Measurements from ENCODE around the gene FAM83C. TPM values are rescaled to one million over a fixed set of nuclear protein-coding genes. Genes with fewer than 3 reads are reported as not detected.

Gene FAM83C
- total and polyA plus RNA-seq, 2 donors (not counting 1 experiment from before 2014, with no cell fraction given) = not detected

DNA sequence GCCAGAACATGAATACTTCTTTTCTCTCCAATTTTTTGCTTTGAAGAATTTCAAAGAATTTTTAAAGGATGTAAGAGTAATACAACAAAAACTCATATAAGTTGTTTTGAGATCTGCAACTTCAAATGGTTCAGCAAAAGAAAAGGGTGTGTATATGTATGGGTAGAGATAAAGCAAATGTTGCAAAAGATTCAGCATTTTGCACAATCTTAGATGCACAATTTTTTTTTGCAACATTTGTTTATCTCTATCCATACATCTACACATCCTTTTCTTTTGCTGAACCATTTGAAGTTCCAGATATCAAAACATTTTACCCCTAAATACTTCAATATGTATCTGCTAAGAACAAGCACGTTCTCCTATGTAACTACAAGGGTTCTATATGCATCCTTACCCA, 47.4 kb upstream of the FAM83C start:
- Mint-ChIP-seq H3K27ac (no peak overlapping the region), H3K4me3 (no peak overlapping the region), H3K4me1 (no peaks in the 10 kb centered on the region), H3K27me3 (no peaks in the 10 kb centered on the region), H3K9me3 (ENCODE audit: insufficient read depth) (no peaks in the 10 kb centered on the region)
- Histone ChIP-seq H3K79me2 (ENCODE audit: control insufficient read depth, insufficient read depth, low read length) (no peaks in the 10 kb centered on the region), H3K9me3 (ENCODE audit: control extremely low read depth in 1 of 3, control insufficient read depth in 2 of 3, insufficient read depth in 1 of 3, low read length in 2 of 3) (no peaks in the 10 kb centered on the region), H3K4me1 (ENCODE audit: control insufficient read depth in 2 of 2, insufficient read depth in 2 of 2, low read length in 2 of 2) (no peaks in the 10 kb centered on the region), H3K4me2 (replicated peaks; ENCODE audit: low read depth, low read length, poor library complexity, severe bottlenecking) (no peak overlapping the region), H3K27me3 (replicated peaks in 1 of 4; ENCODE audit: control extremely low read depth in 1 of 4, control insufficient read depth in 3 of 4, insufficient read depth in 4 of 4, low read length in 3 of 4) (no peaks in the 10 kb centered on the region), H3K27ac (ENCODE audit: low read length in 2 of 2) (no peak overlapping the region), H3K9ac (ENCODE audit: low read length) (no peak overlapping the region), H2AFZ (ENCODE audit: insufficient read depth, low read depth, low read length, poor library complexity, severe bottlenecking) (no peak overlapping the region), H3K36me3 (replicated peaks in 1 of 2; ENCODE audit: control extremely low read depth in 1 of 2, control insufficient read depth in 1 of 2, extremely low read depth in 1 of 2, insufficient read depth in 2 of 2, low read length in 1 of 2) (peaks cover 10 to 20% of the 10 kb centered on the region in 2 experiments), H3K4me3 (ENCODE audit: control extremely low read depth in 1 of 5, extremely low read depth in 1 of 5, insufficient read depth in 1 of 5, low read depth in 2 of 5, low read length in 4 of 5) (no peak overlapping the region), H4K20me1 (ENCODE audit: control insufficient read depth, insufficient read depth, low read length, poor library complexity, severe bottlenecking) (no peaks in the 10 kb centered on the region)
- DNase-seq = no peak
- intact Hi-C loops (cut with micrococcal nuclease) = no loop called here
- TF ChIP-seq CTCF (IDR thresholded peaks at IDR 0.05) = no peak
- no peak for TF ChIP-seq EZH2 (IDR thresholded peaks at IDR 0.05; ENCODE audit: borderline replicate concordance, insufficient read depth, low read depth, low read length, poor library complexity, severe bottlenecking)
- WGBS (ENCODE audit: insufficient coverage) = no CpG with 5 or more reads among the region's 1 CpG
- CTCF ChIA-PET = no interaction called here
- ATAC-seq (ENCODE audit: low read depth) = no peak
- POLR2A ChIA-PET = no interaction called here

GRCh38 chr20:35339007-35339406, 46.8 kb upstream of the FAM83C start:
- DNase-seq (no peak), ATAC-seq (ENCODE audit: low read depth) (no peak)
- Histone ChIP-seq H4K20me1 (ENCODE audit: control insufficient read depth, insufficient read depth, low read length, poor library complexity, severe bottlenecking) (no peaks in the 10 kb centered on the region), H3K9me3 (ENCODE audit: control extremely low read depth in 1 of 3, control insufficient read depth in 2 of 3, insufficient read depth in 1 of 3, low read length in 2 of 3) (no peaks in the 10 kb centered on the region), H3K27me3 (replicated peaks in 1 of 4; ENCODE audit: control extremely low read depth in 1 of 4, control insufficient read depth in 3 of 4, insufficient read depth in 4 of 4, low read length in 3 of 4) (no peaks in the 10 kb centered on the region), H3K4me1 (ENCODE audit: control insufficient read depth in 2 of 2, insufficient read depth in 2 of 2, low read length in 2 of 2) (no peaks in the 10 kb centered on the region), H3K4me2 (replicated peaks; ENCODE audit: low read depth, low read length, poor library complexity, severe bottlenecking) (no peak overlapping the region), H3K36me3 (replicated peaks in 1 of 2; ENCODE audit: control extremely low read depth in 1 of 2, control insufficient read depth in 1 of 2, extremely low read depth in 1 of 2, insufficient read depth in 2 of 2, low read length in 1 of 2) (peaks cover 7 to 14% of the 10 kb centered on the region in 2 experiments), H3K4me3 (ENCODE audit: control extremely low read depth in 1 of 5, extremely low read depth in 1 of 5, insufficient read depth in 1 of 5, low read depth in 2 of 5, low read length in 4 of 5) (no peak overlapping the region), H2AFZ (ENCODE audit: insufficient read depth, low read depth, low read length, poor library complexity, severe bottlenecking) (no peak overlapping the region), H3K9ac (ENCODE audit: low read length) (no peak overlapping the region), H3K27ac (ENCODE audit: low read length in 2 of 2) (no peak overlapping the region), H3K79me2 (ENCODE audit: control insufficient read depth, insufficient read depth, low read length) (no peaks in the 10 kb centered on the region)
- TF ChIP-seq EZH2 (IDR thresholded peaks at IDR 0.05; ENCODE audit: borderline replicate concordance, insufficient read depth, low read depth, low read length, poor library complexity, severe bottlenecking) = no peak
- Mint-ChIP-seq H3K27ac (no peak overlapping the region), H3K4me3 (no peak overlapping the region), H3K27me3 (no peaks in the 10 kb centered on the region), H3K4me1 (no peaks in the 10 kb centered on the region), H3K9me3 (ENCODE audit: insufficient read depth) (no peaks in the 10 kb centered on the region)
- POLR2A ChIA-PET = no interaction called here
- no CpG with 5 or more reads among the region's 2 CpGs for WGBS (ENCODE audit: insufficient coverage)
- CTCF ChIA-PET = no interaction called here
- intact Hi-C loops (cut with micrococcal nuclease) = no loop called here
